ENCODE results near the gene SPATA31C2.

Gene SPATA31C2

DNA sequence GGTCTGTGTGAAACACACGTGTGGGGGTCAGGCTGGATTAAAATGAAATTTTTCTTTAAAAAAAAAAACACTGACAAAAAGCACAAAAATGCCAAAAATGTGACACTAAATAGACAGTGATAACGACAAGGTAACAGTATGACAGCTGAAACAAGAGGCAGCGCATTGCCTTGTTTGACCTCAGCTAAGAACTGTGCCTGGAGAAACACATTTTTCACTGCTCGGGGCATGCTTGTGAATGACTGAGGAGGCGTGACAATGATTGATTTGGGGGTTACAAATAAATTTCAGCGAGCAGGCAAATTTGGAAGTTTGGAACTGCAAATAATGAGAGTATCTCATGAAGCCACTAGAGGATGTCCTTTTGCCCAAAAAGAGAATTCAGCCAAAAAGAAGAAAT lies 44.2 kb upstream of the SPATA31C2 start:
- Histone ChIP-seq H3K4me2 (ENCODE audit: low read length) (no peak overlapping the region), H3K27me3 (ENCODE audit: control insufficient read depth, insufficient read depth, low read length) (no peaks in the 10 kb centered on the region), H2AFZ (no peak overlapping the region), H3K36me3 (ENCODE audit: control insufficient read depth, insufficient read depth, low read length) (no peaks in the 10 kb centered on the region), H3K9me3 (ENCODE audit: control insufficient read depth, low read length) (no peaks in the 10 kb centered on the region), H3K79me2 (no peaks in the 10 kb centered on the region), H3K4me1 (no peaks in the 10 kb centered on the region), H3K9ac (no peak overlapping the region), H3K27ac (no peak overlapping the region), H3K4me3 (ENCODE audit: low read depth, low read length) (no peak overlapping the region)
- TF ChIP-seq CTCF (IDR thresholded peaks at IDR 0.05): no peak

- Histone ChIP-seq H3K9ac (no peak overlapping the region), H3K79me2 (no peaks in the 10 kb centered on the region), H3K36me3 (ENCODE audit: control insufficient read depth, insufficient read depth, low read length) (no peaks in the 10 kb centered on the region), H3K4me3 (ENCODE audit: low read depth, low read length) (no peak overlapping the region), H2AFZ (no peak overlapping the region), H3K4me2 (ENCODE audit: low read length) (no peak overlapping the region), H3K4me1 (no peaks in the 10 kb centered on the region), H3K27me3 (ENCODE audit: control insufficient read depth, insufficient read depth, low read length) (no peaks in the 10 kb centered on the region), H3K9me3 (ENCODE audit: control insufficient read depth, low read length) (no peaks in the 10 kb centered on the region), H3K27ac (no peak overlapping the region)
- no peak for TF ChIP-seq CTCF (IDR thresholded peaks at IDR 0.05)
These were observed 41.9 kb upstream of the SPATA31C2 start for GRCh38 chr9:88180081-88180765.

GRCh38 chr9:88179062-88179521 lies 40.8 kb upstream of the SPATA31C2 start:
- no peaks in the 10 kb centered on the region for H3K27me3 ChIP-seq (ENCODE audit: control insufficient read depth, insufficient read depth, low read length)
- H3K9me3 ChIP-seq (ENCODE audit: control insufficient read depth, low read length): no peaks in the 10 kb centered on the region
- H3K4me1 ChIP-seq: no peaks in the 10 kb centered on the region
- no peak overlapping the region for H3K27ac ChIP-seq
- no peak overlapping the region for H2AFZ ChIP-seq
- no peak overlapping the region for H3K4me2 ChIP-seq (ENCODE audit: low read length)
- no peak overlapping the region for H3K4me3 ChIP-seq (ENCODE audit: low read depth, low read length)
- TF ChIP-seq CTCF (IDR thresholded peaks at IDR 0.05): no peak
- H3K36me3 ChIP-seq (ENCODE audit: control insufficient read depth, insufficient read depth, low read length): no peaks in the 10 kb centered on the region
- H3K9ac ChIP-seq: no peak overlapping the region
- no peaks in the 10 kb centered on the region for H3K79me2 ChIP-seq

DNA sequence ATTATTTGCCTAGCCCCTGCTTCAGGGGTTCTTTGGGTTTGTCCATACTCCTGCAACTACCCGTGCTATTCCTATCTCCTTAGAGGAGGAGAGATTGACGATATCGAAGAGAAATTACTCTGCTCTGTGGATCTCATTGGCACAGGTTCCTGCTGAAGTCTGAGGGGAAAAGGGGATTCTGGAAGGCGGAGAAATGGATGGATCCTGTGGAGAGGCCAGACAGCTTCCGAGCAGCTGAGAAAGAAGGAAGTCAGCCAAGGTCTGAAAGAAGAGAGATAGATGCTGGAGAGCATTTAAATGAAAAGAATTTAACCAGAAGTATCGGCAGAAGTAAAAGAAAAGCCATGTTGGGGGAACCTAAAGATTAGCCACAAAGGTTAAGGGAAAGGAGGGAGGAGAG lies 40.4 kb upstream of the SPATA31C2 start:
- no peak overlapping the region for H2AFZ ChIP-seq
- H3K27ac ChIP-seq: no peak overlapping the region
- H3K36me3 ChIP-seq (ENCODE audit: control insufficient read depth, insufficient read depth, low read length): no peaks in the 10 kb centered on the region
- no peaks in the 10 kb centered on the region for H3K79me2 ChIP-seq
- no peaks in the 10 kb centered on the region for H3K27me3 ChIP-seq (ENCODE audit: control insufficient read depth, insufficient read depth, low read length)
- no peaks in the 10 kb centered on the region for H3K9me3 ChIP-seq (ENCODE audit: control insufficient read depth, low read length)
- no peaks in the 10 kb centered on the region for H3K4me1 ChIP-seq
- H3K9ac ChIP-seq: no peak overlapping the region
- H3K4me2 ChIP-seq (ENCODE audit: low read length): no peak overlapping the region
- no peak overlapping the region for H3K4me3 ChIP-seq (ENCODE audit: low read depth, low read length)
- TF ChIP-seq CTCF (IDR thresholded peaks at IDR 0.05): no peak

DNA sequence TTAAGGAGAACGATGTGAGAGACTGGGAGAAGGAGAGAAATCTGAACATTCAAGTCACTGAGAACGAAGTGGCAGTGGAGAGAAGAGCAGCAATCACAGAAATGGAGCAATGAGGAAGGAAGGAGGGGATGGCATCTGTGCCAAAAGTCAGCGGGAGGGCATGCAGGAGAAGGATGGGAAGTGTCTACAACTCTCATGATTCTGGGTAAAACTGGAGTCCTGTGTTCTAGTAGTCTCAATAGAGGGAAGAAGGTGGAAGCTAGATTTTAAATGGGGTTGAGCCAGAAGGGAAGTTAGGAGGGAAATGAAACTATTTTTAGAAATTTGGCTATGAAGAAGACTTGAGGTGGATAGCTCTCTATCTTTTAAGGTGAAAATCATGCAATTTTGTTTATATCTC lies 39.1 kb upstream of the SPATA31C2 start:
- Histone ChIP-seq H3K4me2 (ENCODE audit: low read length) (no peak overlapping the region), H3K9me3 (ENCODE audit: control insufficient read depth, low read length) (no peaks in the 10 kb centered on the region), H3K9ac (no peak overlapping the region), H3K79me2 (no peaks in the 10 kb centered on the region), H3K27ac (no peak overlapping the region), H2AFZ (no peak overlapping the region), H3K4me1 (no peaks in the 10 kb centered on the region), H3K4me3 (ENCODE audit: low read depth, low read length) (no peak overlapping the region), H3K27me3 (ENCODE audit: control insufficient read depth, insufficient read depth, low read length) (no peaks in the 10 kb centered on the region), H3K36me3 (ENCODE audit: control insufficient read depth, insufficient read depth, low read length) (no peaks in the 10 kb centered on the region)
- no peak for TF ChIP-seq CTCF (IDR thresholded peaks at IDR 0.05)

All from parathyroid adenoma (tissue), 2 donors.